ENCODE measurements around the gene RGS3. TPM values are rescaled to one million over a fixed set of nuclear protein-coding genes. Genes with fewer than 3 reads are reported as not detected.

RGS3 gene
- total and polyA plus RNA-seq, 2 donors (not counting 3 experiments of a cell fraction or from before 2014, with no cell fraction given): 356 to 416 TPM

DNA sequence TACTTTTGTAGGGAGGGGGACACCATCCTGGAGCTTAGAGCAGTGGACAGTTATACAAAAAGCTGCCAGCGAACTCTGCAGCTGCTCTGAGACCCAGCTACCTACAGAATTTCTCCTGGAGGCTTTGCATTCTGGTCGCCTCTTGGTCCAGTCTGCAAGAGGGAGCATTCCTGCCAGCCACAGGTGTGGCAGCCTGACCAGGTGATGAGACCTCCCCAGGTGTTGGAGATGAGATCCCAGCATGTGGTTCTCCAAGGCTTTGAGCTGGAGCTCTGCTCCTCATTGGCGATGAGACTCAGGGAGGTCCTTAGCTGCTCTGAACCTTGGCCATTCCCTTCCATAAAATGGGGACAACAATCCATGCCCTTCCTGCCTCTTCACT lies 69.3 kb downstream of the RGS3 start:
- no peak for FAIRE-seq
- dilution Hi-C loops (cut with MboI; ENCODE audit: extremely low pct_ligation_motif_present, low sequenced_read_pairs) (no loop called here), intact Hi-C loops (cut with micrococcal nuclease) (no loop called here)
- Histone ChIP-seq H3K9ac (replicated peaks; ENCODE audit: extremely low read depth, insufficient read depth, low read length) (no peak overlapping the region), H3K9me1 (replicated peaks; ENCODE audit: control insufficient read depth, extremely low read depth, insufficient read depth, low read length) (no peaks in the 10 kb centered on the region), H3K4me2 (ENCODE audit: insufficient read depth, low read length) (no peak overlapping the region), H3K9me3 (replicated peaks; ENCODE audit: control insufficient read depth, insufficient read depth, low read length) (no peaks in the 10 kb centered on the region), H4K20me1 (replicated peaks; ENCODE audit: control insufficient read depth, extremely low read depth, insufficient read depth, low read length) (no peaks in the 10 kb centered on the region), H3K36me3 (ENCODE audit: control insufficient read depth in 2 of 2, extremely low read depth in 1 of 2, insufficient read depth in 2 of 2, low read length in 2 of 2) (peaks cover 58 to 80% of the 10 kb centered on the region in 2 experiments), H3K4me1 (ENCODE audit: control insufficient read depth, extremely low read depth, insufficient read depth, low read length) (no peaks in the 10 kb centered on the region), H2AFZ (ENCODE audit: low read depth, low read length) (no peak overlapping the region), H3K79me2 (ENCODE audit: control insufficient read depth, insufficient read depth, low read length) (peaks cover 12% of the 10 kb centered on the region), H3K4me3 (replicated peaks in 1 of 3; ENCODE audit: insufficient read depth in 1 of 3, low read depth in 1 of 3, low read length in 3 of 3) (no peak overlapping the region), H3K27ac (ENCODE audit: insufficient read depth, low read depth, low read length) (no peak overlapping the region), H3K27me3 (ENCODE audit: control insufficient read depth in 2 of 2, insufficient read depth in 2 of 2, low read length in 2 of 2) (no peaks in the 10 kb centered on the region)
- DNase-seq (ENCODE audit: low read depth, low spot score): no peak
- no TSS peak for BruUV-seq (replicated peaks)
- ChIA-PET POLR2A (interaction anchor here (0.9 kb wide), 1 partner anchor 11 kb away, joined by 3 read pairs; no protein-coding TSS in a partner anchor), CTCF (interaction anchor here (0.7 to 2.3 kb wide), 6 partner anchors 12 to 125 kb away, joined by 3 to 10 read pairs (median 4); no protein-coding TSS in a partner anchor)
- TF ChIP-seq JUN (IDR thresholded peaks at IDR 0.05; ENCODE audit: borderline replicate concordance, insufficient read depth, insufficient read length, low read depth) (no peak), POLR2A (IDR thresholded peaks at IDR 0.05; ENCODE audit: low read depth, low read length) (peak; percentile 46)
- TF ChIP-seq, protein P1, sequence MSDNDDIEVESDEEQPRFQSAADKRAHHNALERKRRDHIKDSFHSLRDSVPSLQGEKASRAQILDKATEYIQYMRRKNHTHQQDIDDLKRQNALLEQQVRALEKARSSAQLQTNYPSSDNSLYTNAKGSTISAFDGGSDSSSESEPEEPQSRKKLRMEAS (IDR thresholded peaks at IDR 0.05; ENCODE audit: insufficient read depth, insufficient read length): no peak

DNA sequence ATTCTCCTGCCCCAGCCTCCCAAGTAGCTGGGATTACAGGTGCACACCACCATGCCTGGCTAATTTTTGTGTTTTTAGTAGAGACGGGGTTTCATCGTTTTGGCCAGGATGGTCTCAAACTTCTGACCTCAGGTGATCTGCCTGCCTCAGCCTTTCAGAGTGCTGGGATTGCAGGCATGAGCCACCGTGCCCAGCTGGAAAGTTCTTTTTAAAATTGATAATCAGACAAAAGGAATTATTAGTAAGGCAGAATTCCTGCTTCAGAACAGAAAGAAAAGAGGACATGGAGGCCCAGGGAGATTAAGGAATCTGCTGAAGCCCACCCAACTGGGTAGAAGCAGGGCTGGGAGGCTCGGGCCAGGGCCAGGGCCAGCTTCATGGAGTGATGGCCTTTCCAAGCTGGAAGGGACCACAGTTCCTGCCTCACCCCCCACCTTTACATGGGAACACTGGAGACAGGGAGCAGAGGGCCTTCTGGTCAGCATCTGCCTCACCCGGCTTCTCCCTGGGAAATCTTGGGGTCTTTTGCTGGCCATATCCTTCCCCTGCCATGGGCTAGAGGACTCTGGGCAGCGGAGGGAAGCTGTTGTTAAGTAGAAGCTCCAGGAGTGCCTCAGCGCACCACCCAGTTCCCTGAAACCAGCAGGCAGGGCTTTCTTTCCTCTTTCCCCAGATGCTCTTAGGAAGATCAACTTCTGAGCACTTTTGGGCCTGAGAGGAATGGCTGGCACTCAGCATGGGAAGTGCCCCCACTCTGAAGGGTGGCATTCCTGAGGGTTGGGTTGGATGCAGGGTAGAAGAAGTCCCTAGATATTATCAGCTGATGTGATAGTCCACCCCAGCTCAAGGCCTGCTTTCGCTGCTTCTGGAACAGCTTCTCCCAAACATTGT lies 70.1 kb downstream of the RGS3 start:
- no peak for FAIRE-seq
- no peak overlapping the region for H3K27ac ChIP-seq (ENCODE audit: insufficient read depth, low read depth, low read length)
- dilution Hi-C loops (cut with MboI; ENCODE audit: extremely low pct_ligation_motif_present, low sequenced_read_pairs) (no loop called here), intact Hi-C loops (cut with micrococcal nuclease) (no loop called here)
- no peaks in the 10 kb centered on the region for H4K20me1 ChIP-seq (replicated peaks; ENCODE audit: control insufficient read depth, extremely low read depth, insufficient read depth, low read length)
- no peak overlapping the region for H3K9ac ChIP-seq (replicated peaks; ENCODE audit: extremely low read depth, insufficient read depth, low read length)
- TF ChIP-seq MYC (IDR thresholded peaks at IDR 0.05; ENCODE audit: low read depth, low read length) (no peak), FOS (IDR thresholded peaks at IDR 0.05; ENCODE audit: borderline replicate concordance, insufficient read depth, low read length) (no peak), JUN (IDR thresholded peaks at IDR 0.05; ENCODE audit: borderline replicate concordance, insufficient read depth, insufficient read length, low read depth) (no peak), POLR2A (IDR thresholded peaks at IDR 0.05; ENCODE audit: low read depth, low read length) (no peak), POLR2AphosphoS5 (IDR thresholded peaks at IDR 0.05; ENCODE audit: insufficient read depth, low read depth, low read length) (no peak), GATA2 (IDR thresholded peaks at IDR 0.05; ENCODE audit: insufficient read depth, insufficient read length, low read depth, low read length) (no peak), EZH2 (IDR thresholded peaks at IDR 0.05; ENCODE audit: borderline replicate concordance, low read depth, low read length, severe bottlenecking) (no peak)
- TF ChIP-seq, protein P1 (IDR thresholded peaks at IDR 0.05; ENCODE audit: insufficient read depth, insufficient read length): no peak
- TF ChIP-seq, protein P2, sequence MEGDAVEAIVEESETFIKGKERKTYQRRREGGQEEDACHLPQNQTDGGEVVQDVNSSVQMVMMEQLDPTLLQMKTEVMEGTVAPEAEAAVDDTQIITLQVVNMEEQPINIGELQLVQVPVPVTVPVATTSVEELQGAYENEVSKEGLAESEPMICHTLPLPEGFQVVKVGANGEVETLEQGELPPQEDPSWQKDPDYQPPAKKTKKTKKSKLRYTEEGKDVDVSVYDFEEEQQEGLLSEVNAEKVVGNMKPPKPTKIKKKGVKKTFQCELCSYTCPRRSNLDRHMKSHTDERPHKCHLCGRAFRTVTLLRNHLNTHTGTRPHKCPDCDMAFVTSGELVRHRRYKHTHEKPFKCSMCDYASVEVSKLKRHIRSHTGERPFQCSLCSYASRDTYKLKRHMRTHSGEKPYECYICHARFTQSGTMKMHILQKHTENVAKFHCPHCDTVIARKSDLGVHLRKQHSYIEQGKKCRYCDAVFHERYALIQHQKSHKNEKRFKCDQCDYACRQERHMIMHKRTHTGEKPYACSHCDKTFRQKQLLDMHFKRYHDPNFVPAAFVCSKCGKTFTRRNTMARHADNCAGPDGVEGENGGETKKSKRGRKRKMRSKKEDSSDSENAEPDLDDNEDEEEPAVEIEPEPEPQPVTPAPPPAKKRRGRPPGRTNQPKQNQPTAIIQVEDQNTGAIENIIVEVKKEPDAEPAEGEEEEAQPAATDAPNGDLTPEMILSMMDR (IDR thresholded peaks at IDR 0.05; ENCODE audit: extremely low read depth in 1 of 2, insufficient read depth in 1 of 2, low read depth in 1 of 2, low read length in 2 of 2): no peak
- CTCF ChIA-PET: interaction anchor here (0.7 to 2.3 kb wide), 8 partner anchors 11 to 124 kb away, joined by 3 to 10 read pairs (median 4); no protein-coding TSS in a partner anchor
- no peaks in the 10 kb centered on the region for H3K9me1 ChIP-seq (replicated peaks; ENCODE audit: control insufficient read depth, extremely low read depth, insufficient read depth, low read length)
- peaks cover 8% of the 10 kb centered on the region for H3K79me2 ChIP-seq (ENCODE audit: control insufficient read depth, insufficient read depth, low read length)
- no peak overlapping the region for H2AFZ ChIP-seq (ENCODE audit: low read depth, low read length)
- H3K9me3 ChIP-seq (replicated peaks; ENCODE audit: control insufficient read depth, insufficient read depth, low read length): no peaks in the 10 kb centered on the region
- no peak overlapping the region for H3K4me2 ChIP-seq (ENCODE audit: insufficient read depth, low read length)
- H3K36me3 ChIP-seq (ENCODE audit: control insufficient read depth in 2 of 2, extremely low read depth in 1 of 2, insufficient read depth in 2 of 2, low read length in 2 of 2): peaks cover 52 to 80% of the 10 kb centered on the region in 2 experiments
- BruUV-seq (replicated peaks): no TSS peak
- POLR2A ChIA-PET: interaction anchor here (0.9 kb wide), 1 partner anchor 10 kb away, joined by 3 read pairs; no protein-coding TSS in a partner anchor
- H3K4me1 ChIP-seq (ENCODE audit: control insufficient read depth, extremely low read depth, insufficient read depth, low read length): no peaks in the 10 kb centered on the region
- H3K27me3 ChIP-seq (ENCODE audit: control insufficient read depth in 2 of 2, insufficient read depth in 2 of 2, low read length in 2 of 2): no peaks in the 10 kb centered on the region
- no peak overlapping the region for H3K4me3 ChIP-seq (replicated peaks in 1 of 3; ENCODE audit: insufficient read depth in 1 of 3, low read depth in 1 of 3, low read length in 3 of 3)
- DNase-seq (ENCODE audit: low read depth, low spot score): no peak
